A549 (cell line): ENCODE measurements around the gene PTPRJ. TPM values are rescaled to one million over a fixed set of nuclear protein-coding genes. Genes with fewer than 3 reads are reported as not detected.

Source experiments
- ATAC-seq, 2 experiments: fragments of 200-7000 bp in 1 of 2; fragments of >200 bp in 1 of 2; cut with Nextera tagmentation in 1 of 2; cut with Tn5 transposase in 1 of 2; 3 replicates each; pipeline versions ENCODE4 v1.8.0 to v1.9.1; 2018 to 2020; ENCODE audit warnings: mild to moderate bottlenecking in 1 of 2, moderate library complexity in 1 of 2
- CTCF ChIA-PET: fragments of 300-600 bp; sonication (Branson Sonifier 250); formaldehyde crosslinking; extraction: SDS; loops from one replicate; lab custom pipeline; 2021; ENCODE audit warnings: antibody characterized with exemption, inconsistent platforms; lab: Yijun Ruan, JAX
- POLR2A ChIA-PET: fragments of 350-600 bp; formaldehyde crosslinking; extraction: SDS; loops from one replicate; lab custom pipeline; 2021; ENCODE audit warnings: antibody characterized with exemption, inconsistent platforms; lab: Yijun Ruan, JAX
- DNase-seq, 2 experiments: peaks; one replicate each; pipeline versions ENCODE4 v3.0.0 to v3.0.0-alpha.2; 2011 to 2016; ENCODE audit warnings: low read depth in 1 of 2, low spot score in 1 of 2
- FAIRE-seq: peaks from 2 replicates; lab custom pipeline; 2011; peaks lifted over from hg19 to GRCh38; lab: Jason Lieb, UNC
- H3K27ac ChIP-seq, 2 experiments: fragments of >200 bp; sonication (Bioruptor Twin); formaldehyde crosslinking; 3 replicates each; pipeline ENCODE4 v1.5.1; 2016 to 2017
- H3K4me1 ChIP-seq: fragments of >200 bp; sonication (Bioruptor Twin); formaldehyde crosslinking; 3 replicates; pipeline ENCODE4 v1.6.1; 2016
- H3K4me2 ChIP-seq: fragments of >200 bp; sonication (Bioruptor Twin); formaldehyde crosslinking; 3 replicates; pipeline ENCODE4 v1.6.1; 2016
- H3K4me3 ChIP-seq: fragments of >200 bp; sonication (Bioruptor Twin); formaldehyde crosslinking; 3 replicates; pipeline ENCODE4 v1.5.1; 2016
- H3K9me3 ChIP-seq: fragments of >200 bp; sonication (Bioruptor Twin); formaldehyde crosslinking; 3 replicates; pipeline ENCODE4 v1.6.1; 2016
- CHD4 ChIP-seq: fragments of 200-600 bp; sonication (generic); IDR thresholded peaks from 2 replicates; pipeline ENCODE4 v1.6.1; 2016; ENCODE audit warnings: antibody characterized with exemption, mild to moderate bottlenecking, borderline replicate concordance
- EHMT2 ChIP-seq: fragments of 200-600 bp; sonication (generic); IDR thresholded peaks from 2 replicates; pipeline ENCODE4 v1.6.1; 2016; ENCODE audit warnings: antibody characterized with exemption, low read depth, mild to moderate bottlenecking, moderate library complexity
- EP300 ChIP-seq, 2 experiments: fragments of >200 bp; sonication (Bioruptor Twin); formaldehyde crosslinking; IDR thresholded peaks; 2 replicates in 1 of 2; 3 replicates in 1 of 2; pipeline ENCODE4 v1.6.1; 2016 to 2017
- FOSL2 ChIP-seq, 2 experiments: fragments of 450-650 bp in 1 of 2; fragments of >200 bp in 1 of 2; sonication (Bioruptor Twin) in 1 of 2; formaldehyde crosslinking; IDR thresholded peaks; 2 replicates each; pipeline versions ENCODE4 v1.5.0 to v1.6.1; 2016 to 2020; ENCODE audit warnings: mild to moderate bottlenecking in 1 of 2, moderate library complexity in 1 of 2
- HEYL ChIP-seq: fragments of 250-450 bp; sonication (Bioruptor Pico); IDR thresholded peaks from 2 replicates; pipeline ENCODE4 v1.8.0; 2021; ENCODE audit warnings: mild to moderate bottlenecking, moderate library complexity
- HOXB5 ChIP-seq: fragments of 250-450 bp; sonication (Bioruptor Pico); IDR thresholded peaks from 2 replicates; pipeline ENCODE4 v1.5.0; 2020; ENCODE audit warnings: mild to moderate bottlenecking, moderate library complexity
- JUN ChIP-seq, 2 experiments: fragments of >200 bp; sonication (Bioruptor Twin); formaldehyde crosslinking; IDR thresholded peaks; 2 replicates in 1 of 2; 3 replicates in 1 of 2; pipeline ENCODE4 v1.6.1; 2016 to 2017
- KDM1A ChIP-seq: fragments of 200-600 bp; sonication (generic); IDR thresholded peaks from 2 replicates; pipeline ENCODE4 v1.6.1; 2016; ENCODE audit warnings: low read depth, mild to moderate bottlenecking
- KDM5A ChIP-seq: fragments of 200-600 bp; sonication (generic); IDR thresholded peaks from 2 replicates; pipeline ENCODE4 v1.6.1; 2016; ENCODE audit warnings: antibody characterized with exemption, mild to moderate bottlenecking
- MAFK ChIP-seq: fragments of 450-650 bp; IDR thresholded peaks from 2 replicates; pipeline ENCODE4 v1.6.1; 2014; ENCODE audit not compliant: partially characterized antibody
- PHF8 ChIP-seq: fragments of 200-600 bp; sonication (generic); IDR thresholded peaks from 2 replicates; pipeline ENCODE4 v1.6.1; 2016; ENCODE audit warnings: low read depth, mild to moderate bottlenecking, antibody characterized with exemption, moderate library complexity, borderline replicate concordance
- RAD21 ChIP-seq, 2 experiments: fragments of >200 bp in 1 of 2; sonication (Bioruptor Twin) in 1 of 2; formaldehyde crosslinking in 1 of 2; IDR thresholded peaks in 1 of 2; conservative IDR thresholded peaks in 1 of 2; 2 replicates in 1 of 2; 3 replicates in 1 of 2; pipeline ENCODE4 v1.6.1; 2012 to 2018; ENCODE audit warnings: inconsistent platforms in 1 of 2
- RFX5 ChIP-seq: fragments of 450-650 bp; IDR thresholded peaks from 2 replicates; pipeline ENCODE4 v1.7.1; 2014; ENCODE audit warnings: antibody characterized with exemption, mild to moderate bottlenecking, moderate library complexity
- SMC3 ChIP-seq: fragments of >200 bp; sonication (Bioruptor Twin); formaldehyde crosslinking; IDR thresholded peaks from 3 replicates; pipeline ENCODE4 v1.6.1; 2018; ENCODE audit warnings: inconsistent platforms
- ZFP36 ChIP-seq: fragments of 450-650 bp; IDR thresholded peaks from 2 replicates; pipeline ENCODE4 v1.6.1; 2014; ENCODE audit warnings: borderline replicate concordance; ENCODE audit not compliant: partially characterized antibody
- ZNF302 ChIP-seq: fragments of 250-450 bp; sonication (Bioruptor Pico); IDR thresholded peaks from 2 replicates; pipeline ENCODE4 v1.9.0; 2021; ENCODE audit warnings: inconsistent platforms, mild to moderate bottlenecking, moderate library complexity
- WGBS: methylation state at CpG from one replicate; pipeline ENCODE4 v1.1.6; 2017; ENCODE audit errors: missing lambda C conversion rate; 5-methylcytosine and 5-hydroxymethylcytosine counted together
- polyA plus RNA-seq, 4 experiments: library from polyadenylated mRNA; depleted of rRNA in 3 of 4; stranded (reverse); fragments of >200 nt; fragmentation: RNase III in 1 of 4; extraction: RNeasy Plus Mini Kit Qiagen cat#74134 plus additional on column Dnase treatment in 1 of 4; gene quantifications; 2 replicates in 3 of 4; 3 replicates in 1 of 4; pipeline ENCODE4 v1.2.3, GENCODE V29; 2011 to 2017
- TF ChIP-seq, protein P1 (sequence below): fragments of 450-650 bp; IDR thresholded peaks from 2 replicates; pipeline ENCODE4 v1.6.1; 2014; ENCODE audit warnings: antibody characterized with exemption
- TF ChIP-seq, protein P2 (sequence below): fragments of >200 bp; sonication (Bioruptor Twin); formaldehyde crosslinking; IDR thresholded peaks from 2 replicates; pipeline ENCODE4 v1.6.1; 2016
- TF ChIP-seq, protein P3 (sequence below): IDR thresholded peaks from 2 replicates; pipeline ENCODE4 v1.6.1; 2012; ENCODE audit warnings: low read depth, borderline replicate concordance
- TF ChIP-seq, protein P4 (sequence below): fragments of 250-450 bp; sonication (Bioruptor Pico); IDR thresholded peaks from 2 replicates; pipeline ENCODE4 v1.5.0; 2021; ENCODE audit warnings: mild to moderate bottlenecking, moderate library complexity, borderline replicate concordance
- TF ChIP-seq, protein P5 (sequence below): fragments of >200 bp; sonication (Bioruptor Twin); formaldehyde crosslinking; IDR thresholded peaks from 3 replicates; pipeline ENCODE4 v1.5.1; 2016

Gene PTPRJ
- polyA plus RNA-seq, 2 of the 4 experiments (the other 2 are of a cell fraction) = 30.3 to 50.5 TPM

DNA sequence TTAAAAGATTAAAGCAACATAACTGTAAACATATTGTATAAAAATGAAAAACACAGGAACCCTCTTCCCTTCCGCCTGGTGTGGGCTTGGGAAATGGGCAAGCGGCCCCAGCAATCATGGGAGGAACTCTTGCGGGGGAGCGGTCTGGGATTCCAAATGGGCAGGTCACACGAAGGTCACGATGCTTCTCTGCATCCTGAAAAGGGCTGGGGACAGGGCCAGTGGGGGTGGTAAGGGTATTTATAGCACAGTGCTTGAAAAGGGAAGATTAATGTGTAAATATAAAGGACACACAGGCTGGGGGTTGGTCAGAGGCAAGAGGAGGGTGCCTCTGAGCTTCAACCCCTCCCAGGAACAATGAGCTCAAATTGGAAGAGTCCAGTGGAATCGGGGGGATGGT lies 189.4 kb downstream of the PTPRJ start:
- FAIRE-seq = no peak
- CTCF ChIA-PET = interaction anchor here (0.7 kb wide), 1 partner anchor 138 kb away, joined by 3 read pairs; no protein-coding TSS in a partner anchor
- 92% methylated on average over 7 of the region's 7 CpGs for WGBS

DNA sequence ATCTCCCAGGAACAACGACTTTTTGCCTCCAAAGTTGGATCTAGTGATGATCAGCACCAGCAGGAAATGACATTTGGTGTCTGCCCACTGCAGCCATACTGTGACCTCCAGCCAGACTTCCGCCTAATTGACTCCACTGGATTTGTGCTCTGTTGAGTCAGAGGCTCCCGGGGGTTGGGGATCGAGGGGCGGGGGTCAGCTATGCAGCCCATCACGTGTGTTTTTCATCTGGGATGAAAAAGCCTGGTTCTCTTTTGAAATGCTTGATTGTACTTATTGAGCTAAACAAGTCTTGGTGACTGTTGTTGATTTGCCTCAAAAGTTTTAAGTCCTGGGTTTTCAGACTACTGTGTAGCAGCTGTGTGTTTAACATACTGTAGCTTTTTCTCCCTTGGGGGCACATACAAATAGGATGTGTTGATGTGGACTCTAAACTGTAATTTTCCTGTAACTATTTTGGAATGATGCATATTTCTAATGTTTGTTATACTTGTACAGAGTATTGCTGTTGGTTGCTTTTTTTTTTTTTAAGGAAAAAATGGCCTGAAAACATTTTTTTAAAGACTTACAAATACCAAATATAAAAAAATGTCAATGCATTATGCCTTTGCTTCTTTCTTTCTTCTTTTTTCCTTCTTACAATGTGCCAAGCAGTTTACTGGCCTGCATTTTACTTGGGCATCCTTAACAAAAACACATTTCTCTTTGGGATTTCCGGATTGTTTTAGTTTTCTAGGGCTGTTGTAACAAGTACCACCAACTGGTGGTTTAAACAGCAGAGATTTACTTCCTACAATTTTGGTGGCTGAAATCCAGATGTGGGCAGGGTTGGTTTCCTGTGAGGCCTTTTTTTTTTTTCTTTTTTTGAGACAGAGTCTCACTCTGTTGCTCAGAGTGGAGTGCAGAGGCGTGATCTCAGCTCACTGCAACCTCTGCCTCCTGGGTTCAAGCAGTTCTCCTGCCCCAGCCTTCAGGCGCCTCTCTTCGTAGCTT lies 190.2 kb downstream of the PTPRJ start:
- Histone ChIP-seq H3K4me3 (no peak overlapping the region), H3K9me3 (no peaks in the 10 kb centered on the region), H3K4me2 (no peak overlapping the region), H3K4me1 (peaks cover 23% of the 10 kb centered on the region; the same call in 2 of the 3 replicates), H3K27ac (no peak overlapping the region)
- FAIRE-seq (no peak), ATAC-seq (no peak), DNase-seq (no peak)
- 82% methylated on average over 10 of the region's 10 CpGs for WGBS
- TF ChIP-seq, protein P1, sequence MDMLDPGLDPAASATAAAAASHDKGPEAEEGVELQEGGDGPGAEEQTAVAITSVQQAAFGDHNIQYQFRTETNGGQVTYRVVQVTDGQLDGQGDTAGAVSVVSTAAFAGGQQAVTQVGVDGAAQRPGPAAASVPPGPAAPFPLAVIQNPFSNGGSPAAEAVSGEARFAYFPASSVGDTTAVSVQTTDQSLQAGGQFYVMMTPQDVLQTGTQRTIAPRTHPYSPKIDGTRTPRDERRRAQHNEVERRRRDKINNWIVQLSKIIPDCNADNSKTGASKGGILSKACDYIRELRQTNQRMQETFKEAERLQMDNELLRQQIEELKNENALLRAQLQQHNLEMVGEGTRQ = no peak
- TF ChIP-seq PHF8 (no peak), RFX5 (no peak), MAFK (no peak), HEYL (CRISPR knock-in tag) (no peak), FOSL2 (IDR thresholded peaks at IDR 0.05) (no peak), FOSL2 (CRISPR knock-in tag; IDR thresholded peaks at IDR 0.05) (no peak)
- TF ChIP-seq, protein P2, sequence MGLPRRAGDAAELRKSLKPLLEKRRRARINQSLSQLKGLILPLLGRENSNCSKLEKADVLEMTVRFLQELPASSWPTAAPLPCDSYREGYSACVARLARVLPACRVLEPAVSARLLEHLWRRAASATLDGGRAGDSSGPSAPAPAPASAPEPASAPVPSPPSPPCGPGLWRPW = no peak
- POLR2A ChIA-PET = no interaction called here
- CTCF ChIA-PET = interaction anchor here (1.3 kb wide), 1 partner anchor 39 kb away, joined by 3 read pairs; no protein-coding TSS in a partner anchor

More for the DNA sequence above, 189.4 kb downstream of the PTPRJ start:
- H3K27ac ChIP-seq = no peak overlapping the region
- peaks cover 28% of the 10 kb centered on the region; the same call in 2 of the 3 replicates for H3K4me1 ChIP-seq
- no peaks in the 10 kb centered on the region for H3K9me3 ChIP-seq
- H3K4me3 ChIP-seq = no peak overlapping the region
- no peak overlapping the region for H3K4me2 ChIP-seq
- ATAC-seq (no peak), DNase-seq (no peak)
- POLR2A ChIA-PET = no interaction called here
- no peak for TF ChIP-seq HOXB5 (CRISPR knock-in tag)
- TF ChIP-seq EP300 (IDR thresholded peaks at IDR 0.05) = no peak
- TF ChIP-seq KDM5A = no peak
- TF ChIP-seq EHMT2 = no peak
- no peak for TF ChIP-seq KDM1A
- no peak for TF ChIP-seq JUN (IDR thresholded peaks at IDR 0.05)
- TF ChIP-seq, protein P3, sequence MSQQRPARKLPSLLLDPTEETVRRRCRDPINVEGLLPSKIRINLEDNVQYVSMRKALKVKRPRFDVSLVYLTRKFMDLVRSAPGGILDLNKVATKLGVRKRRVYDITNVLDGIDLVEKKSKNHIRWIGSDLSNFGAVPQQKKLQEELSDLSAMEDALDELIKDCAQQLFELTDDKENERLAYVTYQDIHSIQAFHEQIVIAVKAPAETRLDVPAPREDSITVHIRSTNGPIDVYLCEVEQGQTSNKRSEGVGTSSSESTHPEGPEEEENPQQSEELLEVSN = no peak

DNA sequence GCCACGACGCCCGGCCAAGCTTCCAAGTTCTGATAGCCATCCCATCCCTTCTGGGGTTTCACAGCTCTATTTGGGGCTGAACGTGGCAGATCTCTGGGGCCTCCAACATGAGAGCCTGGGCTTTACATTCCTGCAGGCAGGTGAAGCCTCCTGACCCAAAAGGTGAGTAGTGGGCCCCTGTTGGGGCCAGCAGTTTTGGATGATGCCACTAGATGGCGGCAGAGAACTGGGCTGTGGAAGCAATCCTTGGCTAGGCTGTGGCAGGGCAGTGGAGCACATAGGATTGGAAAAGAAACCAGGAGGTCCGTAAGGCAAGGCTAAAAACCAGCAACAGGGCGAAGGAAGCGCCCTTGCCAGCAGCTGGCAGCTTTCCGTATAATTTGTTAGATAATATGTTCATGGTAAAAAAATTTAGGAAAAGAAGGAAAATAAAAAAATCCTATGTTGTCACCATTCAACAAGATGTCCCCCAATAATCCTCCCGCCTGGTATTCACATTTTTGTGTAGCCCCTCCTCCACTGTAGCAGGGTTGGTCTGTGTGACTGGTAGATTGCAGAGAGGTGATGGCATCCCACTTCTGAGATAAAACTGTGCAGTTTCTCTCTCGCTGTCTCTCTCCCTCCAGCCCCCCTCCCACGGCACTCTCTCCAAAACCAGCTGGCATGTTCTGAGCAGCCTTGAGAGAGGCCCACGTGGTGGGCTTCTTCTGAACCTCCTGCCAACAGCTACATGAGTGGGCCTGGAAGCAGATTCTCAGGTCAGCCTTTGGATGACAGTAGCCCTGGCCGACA lies 192.7 kb downstream of the PTPRJ start:
- CTCF ChIA-PET = interaction anchor here (0.5 to 2.6 kb wide), 14 partner anchors 11 to 467 kb away, joined by 3 to 28 read pairs (median 4); no protein-coding TSS in a partner anchor
- Histone ChIP-seq H3K4me3 (no peak overlapping the region), H3K27ac (no peak overlapping the region), H3K9me3 (no peaks in the 10 kb centered on the region), H3K4me2 (no peak overlapping the region), H3K4me1 (peaks cover 18% of the 10 kb centered on the region; the same call in 2 of the 3 replicates)
- peak; percentile 67 to 83 for TF ChIP-seq RAD21 (conservative IDR thresholded peaks at IDR 0.05 in 1 of 2, IDR thresholded peaks at IDR 0.05 in 1 of 2)
- peak; percentile 41; the same call in 2 of the 3 replicates for TF ChIP-seq SMC3
- TF ChIP-seq, protein P4, sequence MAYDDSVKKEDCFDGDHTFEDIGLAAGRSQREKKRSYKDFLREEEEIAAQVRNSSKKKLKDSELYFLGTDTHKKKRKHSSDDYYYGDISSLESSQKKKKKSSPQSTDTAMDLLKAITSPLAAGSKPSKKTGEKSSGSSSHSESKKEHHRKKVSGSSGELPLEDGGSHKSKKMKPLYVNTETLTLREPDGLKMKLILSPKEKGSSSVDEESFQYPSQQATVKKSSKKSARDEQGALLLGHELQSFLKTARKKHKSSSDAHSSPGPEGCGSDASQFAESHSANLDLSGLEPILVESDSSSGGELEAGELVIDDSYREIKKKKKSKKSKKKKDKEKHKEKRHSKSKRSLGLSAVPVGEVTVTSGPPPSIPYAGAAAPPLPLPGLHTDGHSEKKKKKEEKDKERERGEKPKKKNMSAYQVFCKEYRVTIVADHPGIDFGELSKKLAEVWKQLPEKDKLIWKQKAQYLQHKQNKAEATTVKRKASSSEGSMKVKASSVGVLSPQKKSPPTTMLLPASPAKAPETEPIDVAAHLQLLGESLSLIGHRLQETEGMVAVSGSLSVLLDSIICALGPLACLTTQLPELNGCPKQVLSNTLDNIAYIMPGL (CRISPR knock-in tag) = no peak
- TF ChIP-seq CHD4 = no peak
- TF ChIP-seq, protein P5, sequence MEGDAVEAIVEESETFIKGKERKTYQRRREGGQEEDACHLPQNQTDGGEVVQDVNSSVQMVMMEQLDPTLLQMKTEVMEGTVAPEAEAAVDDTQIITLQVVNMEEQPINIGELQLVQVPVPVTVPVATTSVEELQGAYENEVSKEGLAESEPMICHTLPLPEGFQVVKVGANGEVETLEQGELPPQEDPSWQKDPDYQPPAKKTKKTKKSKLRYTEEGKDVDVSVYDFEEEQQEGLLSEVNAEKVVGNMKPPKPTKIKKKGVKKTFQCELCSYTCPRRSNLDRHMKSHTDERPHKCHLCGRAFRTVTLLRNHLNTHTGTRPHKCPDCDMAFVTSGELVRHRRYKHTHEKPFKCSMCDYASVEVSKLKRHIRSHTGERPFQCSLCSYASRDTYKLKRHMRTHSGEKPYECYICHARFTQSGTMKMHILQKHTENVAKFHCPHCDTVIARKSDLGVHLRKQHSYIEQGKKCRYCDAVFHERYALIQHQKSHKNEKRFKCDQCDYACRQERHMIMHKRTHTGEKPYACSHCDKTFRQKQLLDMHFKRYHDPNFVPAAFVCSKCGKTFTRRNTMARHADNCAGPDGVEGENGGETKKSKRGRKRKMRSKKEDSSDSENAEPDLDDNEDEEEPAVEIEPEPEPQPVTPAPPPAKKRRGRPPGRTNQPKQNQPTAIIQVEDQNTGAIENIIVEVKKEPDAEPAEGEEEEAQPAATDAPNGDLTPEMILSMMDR = peak; percentile 72
- TF ChIP-seq ZNF302 (CRISPR knock-in tag) = no peak
- no peak for TF ChIP-seq ZFP36
- POLR2A ChIA-PET = no interaction called here
- DNase-seq = peak; percentile 54 to 78
- WGBS = 65% methylated on average over 13 of the region's 14 CpGs
- no peak for FAIRE-seq
- ATAC-seq = peak; percentile 73 to 80; a peak in 5 of 6 replicates
